ENCODE measurements around the gene LRRC3B.

LRRC3B gene

GRCh38 chr3:26631390-26631738 lies 8.8 kb downstream of the LRRC3B start:
- no peak for DNase-seq

- no peak for DNase-seq
Observed at GRCh38 chr3:26634601-26635000, 12.0 kb downstream of the LRRC3B start.

- DNase-seq, result no peak
Observed at GRCh38 chr3:26636096-26636727, 13.6 kb downstream of the LRRC3B start.

GRCh38 chr3:26637698-26638097 lies 15.1 kb downstream of the LRRC3B start:
- no peak for DNase-seq

- no peak for DNase-seq
Observed at GRCh38 chr3:26638113-26638512, 15.5 kb downstream of the LRRC3B start.

GRCh38 chr3:26639339-26639738 lies 16.8 kb downstream of the LRRC3B start:
- DNase-seq, result no peak

GRCh38 chr3:26647078-26647477 lies 24.5 kb downstream of the LRRC3B start:
- no peak for DNase-seq

GRCh38 chr3:26648461-26648860 lies 25.9 kb downstream of the LRRC3B start:
- no peak for DNase-seq

GRCh38 chr3:26652164-26652563 lies 29.6 kb downstream of the LRRC3B start:
- no peak for DNase-seq

- no peak for DNase-seq
Observed at GRCh38 chr3:26653811-26654425, 31.3 kb downstream of the LRRC3B start.

GRCh38 chr3:26655231-26655630 lies 32.7 kb downstream of the LRRC3B start:
- DNase-seq, result no peak

- no peak for DNase-seq
Observed at GRCh38 chr3:26657348-26657976, 34.9 kb downstream of the LRRC3B start.

GRCh38 chr3:26668171-26668570 lies 45.6 kb downstream of the LRRC3B start:
- DNase-seq, result no peak

GRCh38 chr3:26668696-26669095 lies 46.1 kb downstream of the LRRC3B start:
- DNase-seq, result no peak

- no peak for DNase-seq
Observed at GRCh38 chr3:26675336-26675735, 52.8 kb downstream of the LRRC3B start.

GRCh38 chr3:26681632-26682031 lies 59.1 kb downstream of the LRRC3B start:
- no peak for DNase-seq

- DNase-seq, result no peak
Observed at GRCh38 chr3:26682406-26682805, 59.8 kb downstream of the LRRC3B start.

GRCh38 chr3:26683902-26684301 lies 61.3 kb downstream of the LRRC3B start:
- no peak for DNase-seq

GRCh38 chr3:26687466-26687865 lies 64.9 kb downstream of the LRRC3B start:
- no peak for DNase-seq

GRCh38 chr3:26699553-26699952 lies 77.0 kb downstream of the LRRC3B start:
- no peak for DNase-seq

GRCh38 chr3:26703519-26703918 lies 80.9 kb downstream of the LRRC3B start:
- DNase-seq, result no peak

- DNase-seq, result no peak
Observed at GRCh38 chr3:26704736-26705135, 82.2 kb downstream of the LRRC3B start.

- DNase-seq, result no peak
Observed at GRCh38 chr3:26708501-26708900, 85.9 kb downstream of the LRRC3B start.

- DNase-seq, result peak; percentile 3
Observed at GRCh38 chr3:26712211-26713026, 89.8 kb downstream of the LRRC3B start.
